WERI-Rb-1 (cell line): ENCODE data around the gene EPB41L5.

ENCODE experiments used
- DNase-seq: peaks from one replicate; pipeline ENCODE4 v3.0.0-alpha.2; 2020
- H3K27ac ChIP-seq: fragments of 250-450 bp; sonication (Bioruptor Pico); 2 replicates; pipeline ENCODE4 v1.5.1; 2020; ENCODE audit warnings: mild to moderate bottlenecking, moderate library complexity
- H3K27me3 ChIP-seq: fragments of 250-450 bp; sonication (Bioruptor Pico); 2 replicates; pipeline ENCODE4 v1.5.1; 2021; ENCODE audit warnings: mild to moderate bottlenecking, low read depth, moderate library complexity; ENCODE audit not compliant: insufficient read depth, severe bottlenecking
- H3K36me3 ChIP-seq: fragments of 250-450 bp; sonication (Bioruptor Pico); 2 replicates; pipeline ENCODE4 v1.5.1; 2020; ENCODE audit warnings: mild to moderate bottlenecking, moderate library complexity
- H3K4me3 ChIP-seq: 2 replicates; pipeline ENCODE4 v1.5.1; 2011; ENCODE audit warnings: low read depth, mild to moderate bottlenecking, control low read depth, low read length
- H3K9me3 ChIP-seq: fragments of 250-450 bp; sonication (Bioruptor Pico); 2 replicates; pipeline ENCODE4 v1.5.1; 2021; ENCODE audit warnings: mild to moderate bottlenecking, moderate library complexity; ENCODE audit not compliant: severe bottlenecking
- TF ChIP-seq, protein P1 (sequence below): IDR thresholded peaks from 2 replicates; pipeline ENCODE4 v1.5.1; 2011; ENCODE audit warnings: low read depth, mild to moderate bottlenecking, control low read depth, inconsistent platforms, low read length

Gene EPB41L5

GRCh38 chr2:120094795-120095194 is 81.9 kb downstream of the EPB41L5 start:
- Histone ChIP-seq H3K27me3 (no peaks in the 10 kb centered on the region), H3K4me3 (no peak overlapping the region), H3K36me3 (peaks cover 13% of the 10 kb centered on the region), H3K27ac (no peak overlapping the region), H3K9me3 (no peaks in the 10 kb centered on the region)
- DNase-seq: no peak
- TF ChIP-seq, protein P1, sequence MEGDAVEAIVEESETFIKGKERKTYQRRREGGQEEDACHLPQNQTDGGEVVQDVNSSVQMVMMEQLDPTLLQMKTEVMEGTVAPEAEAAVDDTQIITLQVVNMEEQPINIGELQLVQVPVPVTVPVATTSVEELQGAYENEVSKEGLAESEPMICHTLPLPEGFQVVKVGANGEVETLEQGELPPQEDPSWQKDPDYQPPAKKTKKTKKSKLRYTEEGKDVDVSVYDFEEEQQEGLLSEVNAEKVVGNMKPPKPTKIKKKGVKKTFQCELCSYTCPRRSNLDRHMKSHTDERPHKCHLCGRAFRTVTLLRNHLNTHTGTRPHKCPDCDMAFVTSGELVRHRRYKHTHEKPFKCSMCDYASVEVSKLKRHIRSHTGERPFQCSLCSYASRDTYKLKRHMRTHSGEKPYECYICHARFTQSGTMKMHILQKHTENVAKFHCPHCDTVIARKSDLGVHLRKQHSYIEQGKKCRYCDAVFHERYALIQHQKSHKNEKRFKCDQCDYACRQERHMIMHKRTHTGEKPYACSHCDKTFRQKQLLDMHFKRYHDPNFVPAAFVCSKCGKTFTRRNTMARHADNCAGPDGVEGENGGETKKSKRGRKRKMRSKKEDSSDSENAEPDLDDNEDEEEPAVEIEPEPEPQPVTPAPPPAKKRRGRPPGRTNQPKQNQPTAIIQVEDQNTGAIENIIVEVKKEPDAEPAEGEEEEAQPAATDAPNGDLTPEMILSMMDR: no peak

GRCh38 chr2:120100627-120101026 is 87.8 kb downstream of the EPB41L5 start:
- H3K9me3 ChIP-seq: no peaks in the 10 kb centered on the region
- no peak for DNase-seq
- H3K4me3 ChIP-seq: no peak overlapping the region
- peaks cover 11% of the 10 kb centered on the region for H3K36me3 ChIP-seq
- H3K27ac ChIP-seq: no peak overlapping the region
- TF ChIP-seq, protein P1: no peak
- H3K27me3 ChIP-seq: no peaks in the 10 kb centered on the region

- Histone ChIP-seq H3K9me3 (no peaks in the 10 kb centered on the region), H3K27ac (no peak overlapping the region)
- DNase-seq: no peak
Measured at GRCh38 chr2:120103723-120104467, 91.0 kb downstream of the EPB41L5 start.

GRCh38 chr2:120104772-120105171 is 91.9 kb downstream of the EPB41L5 start:
- Histone ChIP-seq H3K4me3 (no peak overlapping the region), H3K9me3 (no peaks in the 10 kb centered on the region), H3K36me3 (peaks cover 10% of the 10 kb centered on the region), H3K27ac (no peak overlapping the region), H3K27me3 (no peaks in the 10 kb centered on the region)
- no peak for DNase-seq
- TF ChIP-seq, protein P1: no peak

More at GRCh38 chr2:120103723-120104467, 91.0 kb downstream of the EPB41L5 start:
- Histone ChIP-seq H3K27me3 (no peaks in the 10 kb centered on the region), H3K4me3 (no peak overlapping the region), H3K36me3 (peaks cover 10% of the 10 kb centered on the region)
- TF ChIP-seq, protein P1: no peak

DNA sequence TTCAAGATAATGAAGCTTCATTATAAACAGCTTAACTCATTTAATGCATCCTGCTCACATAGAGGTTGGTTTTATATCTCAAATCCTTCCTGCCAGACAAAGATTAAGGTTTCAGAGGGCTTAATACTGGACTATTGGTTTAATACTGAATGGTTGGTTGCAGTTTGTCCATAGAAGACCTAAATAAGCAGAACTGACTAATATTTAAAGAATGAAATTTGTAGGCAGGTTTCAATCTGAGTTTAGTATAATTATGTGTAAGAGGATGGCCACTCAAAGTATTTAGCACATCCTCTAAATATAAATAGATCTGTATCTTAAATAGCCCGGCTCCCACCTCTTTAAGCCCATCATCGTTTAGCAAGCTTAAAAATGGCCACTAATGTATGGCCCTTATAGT is 92.5 kb downstream of the EPB41L5 start:
- TF ChIP-seq, protein P1: no peak
- Histone ChIP-seq H3K27ac (no peak overlapping the region), H3K36me3 (peaks cover 10% of the 10 kb centered on the region), H3K27me3 (no peaks in the 10 kb centered on the region), H3K4me3 (no peak overlapping the region), H3K9me3 (no peaks in the 10 kb centered on the region)
- DNase-seq: no peak

DNA sequence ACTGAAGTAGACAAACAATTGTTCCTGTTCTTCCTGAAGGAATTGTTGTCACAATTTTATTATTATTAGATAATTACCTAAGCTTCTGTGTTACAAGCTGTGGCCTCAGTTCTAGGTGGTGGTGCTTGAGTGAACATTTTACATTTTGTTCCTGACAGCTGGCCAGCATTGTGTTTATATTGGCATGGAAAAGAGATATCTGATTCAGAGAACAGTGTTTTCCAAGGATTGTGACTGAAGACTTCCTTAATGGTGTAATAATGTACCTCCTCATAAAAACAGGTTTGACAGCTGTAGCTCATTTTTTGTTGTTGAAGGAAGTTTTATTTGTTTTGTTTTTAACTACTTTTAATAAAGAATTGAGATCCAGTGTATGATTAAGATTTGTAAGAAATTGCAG is 95.2 kb downstream of the EPB41L5 start:
- Histone ChIP-seq H3K36me3 (peaks cover 10% of the 10 kb centered on the region), H3K27ac (no peak overlapping the region), H3K27me3 (no peaks in the 10 kb centered on the region), H3K9me3 (no peaks in the 10 kb centered on the region), H3K4me3 (no peak overlapping the region)
- TF ChIP-seq, protein P1: no peak
- no peak for DNase-seq
